HG02759 (cell line): Measurements from ENCODE around the gene MTERF4.

ENCODE experiments used
- ATAC-seq: cut with Tn5 transposase; IDR thresholded peaks from one replicate; pipeline ENCODE4 v1.9.1; 2021; ENCODE audit warnings: mild to moderate bottlenecking, moderate library complexity; ENCODE audit not compliant: unreplicated experiment

MTERF4 gene

DNA sequence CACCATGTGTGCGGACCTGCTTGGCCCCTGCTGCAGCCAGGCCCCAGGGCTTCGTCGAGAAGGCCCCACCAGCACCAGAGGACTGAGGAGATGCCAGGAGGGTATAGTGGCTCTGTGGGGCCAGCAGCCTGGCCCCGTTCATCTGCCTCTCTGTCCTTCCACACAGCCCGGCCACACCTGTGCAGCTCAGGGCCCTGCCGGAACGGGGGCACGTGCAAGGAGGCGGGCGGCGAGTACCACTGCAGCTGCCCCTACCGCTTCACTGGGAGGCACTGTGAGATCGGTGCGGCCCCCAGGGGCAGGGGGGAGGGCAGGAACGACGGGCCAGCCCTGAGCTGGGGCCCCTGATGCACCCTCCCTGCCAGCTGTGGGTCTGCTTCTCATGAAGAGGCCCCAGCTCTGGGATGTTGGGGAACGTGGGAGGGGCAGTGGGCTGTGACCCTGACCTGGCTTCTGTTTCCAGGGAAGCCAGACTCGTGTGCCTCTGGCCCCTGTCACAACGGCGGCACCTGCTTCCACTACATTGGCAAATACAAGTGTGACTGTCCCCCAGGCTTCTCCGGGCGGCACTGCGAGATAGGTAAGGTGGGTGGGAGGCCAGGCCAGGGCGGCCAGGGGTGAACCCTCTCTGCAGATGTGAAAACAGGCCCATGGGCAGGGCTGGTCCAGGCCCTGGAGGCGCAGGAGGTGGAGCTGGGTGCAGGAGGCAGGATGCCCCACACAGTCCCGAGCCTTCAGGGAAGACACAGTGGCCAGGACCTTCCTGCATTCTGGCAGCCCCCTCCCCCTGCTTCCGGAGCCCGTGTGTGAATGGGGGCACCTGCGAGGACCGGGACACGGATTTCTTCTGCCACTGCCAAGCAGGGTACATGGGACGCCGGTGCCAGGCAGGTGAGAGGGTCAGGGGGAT is 50.3 kb downstream of the MTERF4 start:
- ATAC-seq: no peak

DNA sequence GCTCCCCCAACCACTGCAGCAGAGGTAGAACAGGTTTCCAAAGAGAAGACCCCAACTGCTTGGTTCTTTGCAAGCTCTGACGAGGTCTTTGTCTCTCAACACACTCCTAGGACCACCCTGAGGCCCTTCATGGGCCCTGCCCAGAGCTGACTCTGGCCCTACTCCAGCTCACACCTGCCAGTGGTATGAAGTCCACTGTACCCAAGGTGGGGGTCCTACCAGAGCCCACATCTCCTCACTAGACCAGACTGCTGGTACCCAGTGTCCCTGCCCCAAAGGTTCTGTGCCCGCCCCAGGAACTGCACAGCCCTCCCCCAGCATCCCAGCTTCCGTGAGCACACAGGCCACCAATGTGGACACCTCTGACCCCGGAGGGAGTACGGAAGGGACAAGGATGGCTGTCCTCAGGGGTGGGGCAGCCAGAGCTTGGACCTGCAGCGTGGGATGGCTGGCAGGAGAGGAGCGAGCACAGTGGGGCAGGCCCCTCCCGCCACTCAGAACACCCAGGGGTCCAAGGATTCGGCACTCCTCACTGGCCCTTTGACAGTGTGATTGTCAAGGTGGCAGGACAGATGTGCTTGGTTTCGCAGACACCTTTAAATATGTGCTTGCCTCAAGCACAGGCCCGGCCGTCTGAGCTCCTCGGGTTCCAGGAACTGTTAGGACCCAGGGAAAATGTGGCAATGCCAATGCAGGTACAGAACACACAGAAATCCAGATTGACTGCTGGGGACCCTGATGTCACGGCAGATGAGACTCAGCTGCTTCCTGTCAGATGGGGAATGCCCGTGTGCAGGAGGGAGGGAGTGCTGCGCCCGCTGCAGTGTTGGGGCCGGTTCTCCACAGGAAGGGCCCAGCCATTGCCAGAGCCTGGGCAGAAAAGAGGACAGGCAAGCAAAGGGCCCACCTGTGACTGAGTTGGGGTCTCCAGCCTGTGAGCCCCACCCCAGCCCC is 51.2 kb downstream of the MTERF4 start:
- no peak for ATAC-seq

DNA sequence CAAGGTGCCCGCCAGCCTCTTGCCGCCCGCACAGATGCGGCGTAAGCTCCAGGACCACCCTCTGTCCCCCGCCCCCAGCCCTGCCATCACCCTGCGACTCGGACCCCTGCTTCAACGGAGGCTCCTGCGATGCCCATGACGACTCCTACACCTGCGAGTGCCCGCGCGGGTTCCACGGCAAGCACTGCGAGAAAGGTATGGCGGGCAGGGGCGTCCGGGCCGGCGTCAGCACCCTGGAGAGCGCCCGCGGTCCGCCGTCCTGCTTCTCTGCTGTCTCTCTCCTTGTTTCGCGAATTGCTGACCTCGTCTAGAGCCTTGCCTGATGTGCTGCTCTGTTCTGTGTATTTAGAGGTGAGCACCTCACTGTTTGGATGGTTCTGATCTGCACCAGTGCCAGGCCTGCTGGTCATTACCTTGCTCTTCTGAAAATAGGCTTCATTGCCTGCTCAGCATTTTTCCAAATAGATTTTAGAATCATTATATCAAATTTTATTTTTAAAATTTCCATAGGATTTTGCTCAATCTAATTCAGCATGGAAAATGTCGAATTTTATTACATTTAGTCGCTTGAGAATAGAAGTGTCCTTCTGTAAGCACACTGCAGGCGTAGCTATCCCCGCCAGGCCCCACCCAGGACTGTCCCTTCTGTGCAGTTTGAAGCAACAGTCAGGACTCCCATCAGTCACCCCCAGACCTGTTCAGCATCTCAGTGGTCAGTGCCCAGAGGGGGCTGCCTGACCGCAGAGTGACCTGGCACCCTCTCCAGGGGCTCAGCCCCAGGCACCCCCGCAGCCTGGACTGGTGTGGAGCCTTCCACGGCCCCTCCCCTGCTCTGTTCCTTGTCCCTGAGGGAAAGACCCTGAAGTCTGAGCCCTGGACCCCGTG is 52.1 kb downstream of the MTERF4 start:
- no peak for ATAC-seq

GRCh38 chr2:241048949-241049343 is 53.1 kb downstream of the MTERF4 start:
- no peak for ATAC-seq

DNA sequence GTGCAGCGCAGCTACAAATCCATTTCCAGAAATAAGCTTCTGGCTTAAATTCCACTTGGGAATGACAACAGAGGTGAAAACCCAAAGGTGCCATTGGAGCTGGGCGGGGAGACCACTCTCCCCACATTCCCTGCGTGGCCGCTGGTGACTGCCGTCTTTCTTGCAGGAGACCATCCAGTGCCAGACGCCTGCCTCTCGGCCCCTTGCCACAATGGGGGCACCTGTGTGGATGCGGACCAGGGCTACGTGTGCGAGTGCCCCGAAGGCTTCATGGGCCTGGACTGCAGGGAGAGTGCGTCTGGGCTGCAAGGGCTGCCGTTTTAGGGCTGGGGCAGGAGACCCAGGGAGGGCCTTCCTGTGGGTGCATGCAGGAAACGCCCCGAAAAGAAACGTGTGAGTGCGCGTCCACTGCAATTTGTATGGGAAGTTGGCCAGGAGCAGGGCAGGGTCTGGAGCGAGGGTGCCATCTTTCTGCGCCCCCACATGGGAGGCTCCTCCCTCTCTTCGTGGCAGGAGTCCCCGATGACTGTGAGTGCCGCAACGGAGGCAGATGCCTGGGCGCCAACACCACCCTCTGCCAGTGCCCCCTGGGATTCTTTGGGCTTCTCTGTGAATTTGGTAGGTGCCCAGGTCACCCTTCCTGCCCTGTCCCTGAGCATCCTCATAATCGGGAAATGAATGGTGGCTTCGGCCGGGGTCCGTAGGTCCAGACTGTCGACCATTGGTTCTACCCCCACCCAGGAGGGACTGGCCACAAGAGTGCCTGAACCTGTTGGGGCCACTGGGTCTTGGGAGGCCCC is 53.7 kb downstream of the MTERF4 start:
- no peak for ATAC-seq

DNA sequence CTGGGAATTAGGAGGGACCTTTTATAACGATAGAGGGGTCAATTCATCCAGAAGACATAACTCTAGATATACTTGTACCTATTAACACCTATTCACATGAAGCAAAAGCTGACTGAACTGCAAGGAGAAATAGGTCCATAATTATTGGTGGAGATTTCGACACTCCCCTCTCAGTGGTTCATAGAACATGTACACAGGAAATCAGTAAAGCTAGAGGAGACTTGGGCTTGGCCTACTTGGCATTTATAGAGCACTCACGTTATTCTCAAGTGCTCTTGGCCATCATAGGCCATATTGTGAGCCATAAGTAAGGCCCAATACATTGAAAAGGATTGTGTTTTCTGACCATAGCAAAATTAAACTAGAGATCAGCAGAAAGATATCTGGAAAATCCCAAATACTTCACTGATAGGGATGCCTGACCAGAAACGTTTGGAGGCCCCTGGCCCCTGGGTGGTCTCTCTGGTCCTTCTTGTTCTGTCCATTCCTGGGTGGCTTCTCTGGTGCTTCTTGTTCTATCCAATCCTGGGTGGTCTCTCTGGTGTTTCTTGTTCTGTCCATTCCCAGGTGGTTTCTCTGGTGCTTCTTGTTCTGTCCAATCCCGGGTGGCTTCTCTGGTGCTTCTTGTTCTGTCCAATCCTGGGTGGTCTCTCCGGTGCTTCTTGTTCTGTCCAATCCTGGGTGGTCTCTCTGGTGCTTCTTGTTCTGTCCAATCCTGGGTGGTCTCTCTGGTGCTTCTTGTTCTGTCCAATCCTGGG is 54.7 kb downstream of the MTERF4 start:
- ATAC-seq: no peak
